ENCODE data around the gene CPEB4.
A peak's percentile ranks its signal among the peaks of the same experiment; 100 is the strongest.

Gene CPEB4

GRCh38 chr5:173887610-173888472, at the start of gene CPEB4:
CPEB4 (plus strand) TSS chr5:173888349; CDS start chr5:173889734, 1,385 bp downstream.
- DNase-seq (ENCODE audit: low read depth in 2 of 2), result peak; percentile 93 to 96

- DNase-seq (ENCODE audit: low read depth in 2 of 2), result no peak
These were observed 48.9 kb upstream of the CPEB4 start for GRCh38 chr5:173839117-173839713.

GRCh38 chr5:173840111-173840983, 47.8 kb upstream of the CPEB4 start:
- no peak for DNase-seq (ENCODE audit: low read depth in 2 of 2)

DNA sequence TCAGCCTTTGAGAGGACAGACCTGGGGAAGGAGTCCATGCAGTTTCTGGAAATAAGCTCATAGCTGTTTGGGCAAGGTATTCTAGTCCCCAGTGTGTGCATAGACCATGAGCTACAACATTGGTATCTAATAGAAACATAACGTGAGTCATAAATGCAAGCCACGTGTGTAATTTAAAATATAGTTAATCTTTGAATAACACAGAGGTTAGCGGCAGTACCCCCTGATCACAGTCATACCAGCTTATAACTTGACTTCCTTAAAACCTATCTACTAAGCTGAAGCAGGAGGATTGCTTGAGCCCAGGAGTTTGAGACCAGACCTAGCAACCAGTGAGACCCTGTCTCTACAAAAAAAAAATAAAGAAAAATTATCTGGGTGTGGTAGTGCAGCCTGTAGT, 46.4 kb upstream of the CPEB4 start:
- DNase-seq (ENCODE audit: low read depth in 2 of 2), result no peak

GRCh38 chr5:173843794-173844193, 44.4 kb upstream of the CPEB4 start:
- DNase-seq (ENCODE audit: low read depth in 2 of 2), result no peak

DNA sequence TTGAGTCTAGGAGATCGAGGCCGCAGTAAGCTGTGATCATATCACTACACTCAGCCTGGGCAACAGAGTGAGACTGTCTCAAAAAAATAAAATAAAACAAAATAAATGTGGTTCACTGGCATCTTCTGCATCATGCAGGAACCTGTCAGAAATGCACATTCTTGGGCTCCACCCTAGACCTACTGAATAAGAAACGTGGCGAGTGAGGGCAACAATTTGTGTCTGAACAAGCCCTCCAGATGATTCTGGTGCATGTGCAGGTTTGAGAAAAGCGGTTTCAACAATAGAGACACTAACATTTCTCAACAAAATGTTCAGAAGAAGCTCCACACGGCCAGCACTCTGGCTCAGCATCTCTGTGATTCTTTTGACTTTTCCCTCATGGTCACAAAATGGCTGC, 42.8 kb upstream of the CPEB4 start:
- no peak for DNase-seq (ENCODE audit: low read depth in 2 of 2)

GRCh38 chr5:173846929-173847501, 41.1 kb upstream of the CPEB4 start:
- DNase-seq (ENCODE audit: low read depth in 2 of 2), result no peak

DNA sequence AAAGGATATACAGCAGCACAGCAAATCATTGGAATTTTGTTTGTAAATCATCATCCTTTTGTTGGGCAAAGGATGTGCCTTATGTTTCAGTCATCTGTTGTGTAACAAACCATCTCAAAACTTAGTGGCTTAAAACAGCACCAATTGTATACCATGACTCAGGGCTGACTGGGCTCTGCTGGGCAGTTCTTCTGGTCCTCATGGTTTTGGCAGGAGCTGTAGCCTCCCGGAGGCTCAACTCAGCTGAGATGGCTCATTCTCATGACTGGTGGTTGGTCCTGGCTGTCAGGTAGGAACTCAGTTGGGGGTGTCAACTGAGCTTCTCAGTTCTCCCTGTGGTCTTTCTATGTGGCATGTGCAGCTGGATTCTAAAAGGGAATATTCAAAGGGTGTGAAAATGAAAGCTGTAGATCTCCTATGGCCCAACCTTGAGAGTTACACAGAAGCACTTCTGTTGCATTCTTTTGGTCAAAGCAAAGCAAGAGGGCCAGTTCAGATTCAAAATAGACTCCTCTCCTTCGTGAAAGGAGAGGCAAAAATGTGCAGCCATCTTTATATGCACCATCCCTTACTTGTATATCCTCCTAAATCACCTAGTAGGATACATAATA, 39.1 kb upstream of the CPEB4 start:
- DNase-seq (ENCODE audit: low read depth in 2 of 2), result no peak

GRCh38 chr5:173849908-173850307, 38.2 kb upstream of the CPEB4 start:
- DNase-seq (ENCODE audit: low read depth in 2 of 2), result no peak

DNA sequence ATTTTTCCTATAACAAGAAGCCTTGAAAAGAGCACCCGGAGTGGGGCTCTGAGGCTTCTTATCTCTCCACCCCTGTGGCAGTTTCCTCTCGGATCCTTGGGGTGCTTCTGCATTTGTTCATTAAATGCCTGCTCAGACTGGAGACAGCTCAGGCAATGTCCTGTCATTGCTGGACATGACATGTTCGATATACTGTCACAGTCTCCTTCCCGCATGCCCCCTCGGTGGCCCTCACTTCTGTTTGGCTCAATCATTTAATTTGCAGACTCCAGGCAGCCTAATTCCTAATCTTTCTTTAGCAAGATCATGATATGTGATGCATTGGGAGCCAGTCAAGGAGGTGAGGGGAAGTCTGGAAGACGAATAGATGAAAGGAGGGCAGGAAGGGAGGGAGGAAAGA, 37.5 kb upstream of the CPEB4 start:
- DNase-seq (ENCODE audit: low read depth in 2 of 2), result no peak

DNA sequence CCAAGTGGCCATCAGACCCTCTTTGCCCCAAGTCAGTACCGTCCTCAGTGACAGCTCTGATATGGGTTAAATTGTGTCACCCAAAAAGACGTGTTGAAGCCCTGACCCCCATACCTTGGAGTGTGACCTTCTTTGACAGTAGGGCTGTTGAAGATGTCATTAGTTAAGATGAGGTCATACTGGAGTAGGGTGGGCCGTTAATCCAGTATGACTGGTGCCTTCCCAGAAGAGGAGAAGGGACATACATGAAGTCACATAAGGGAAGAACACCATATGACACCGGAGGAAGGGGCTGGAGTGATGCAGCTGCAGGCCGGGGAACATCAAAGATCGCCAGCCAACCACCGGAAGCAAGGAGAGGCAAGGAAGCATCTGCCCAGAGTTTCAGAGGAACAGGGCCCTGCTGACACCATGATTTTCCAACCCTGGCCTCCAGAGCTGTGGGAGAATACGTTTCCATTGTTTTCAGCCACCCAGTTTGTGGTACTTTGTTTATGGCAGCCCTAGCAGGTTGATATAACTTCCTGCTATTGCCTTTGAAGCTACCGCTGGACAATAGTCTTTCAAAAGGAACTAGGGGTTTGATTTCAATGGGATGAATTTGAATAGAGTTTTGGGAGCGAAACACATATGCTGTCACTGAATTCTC, 36.4 kb upstream of the CPEB4 start:
- DNase-seq (ENCODE audit: low read depth in 2 of 2), result no peak

DNA sequence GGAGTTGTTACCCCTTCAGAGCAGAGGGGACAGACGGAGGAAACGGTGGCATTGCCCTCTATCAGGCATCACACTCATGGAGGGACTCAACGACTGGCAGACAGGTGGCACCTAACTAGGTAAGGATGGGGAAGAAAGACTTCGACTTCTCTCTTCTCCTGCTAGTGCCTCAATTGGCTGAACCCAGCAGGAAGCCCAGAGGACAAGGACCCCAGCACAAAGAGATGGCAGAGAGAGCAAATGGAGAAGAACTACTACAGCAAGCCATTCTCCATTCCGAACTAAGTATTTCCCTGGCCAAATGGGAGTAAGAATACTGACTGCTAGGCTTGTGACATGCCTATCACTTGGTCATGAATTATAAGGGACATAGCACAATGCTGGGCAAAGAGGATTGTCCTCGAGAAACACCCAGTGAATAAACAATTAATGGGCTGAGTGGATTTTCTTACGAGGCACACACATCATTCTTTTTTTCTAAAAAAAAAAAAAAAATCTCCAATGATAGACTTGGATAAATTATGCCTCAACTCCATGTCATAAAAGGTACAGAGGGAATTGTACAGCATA, 35.3 kb upstream of the CPEB4 start:
- DNase-seq (ENCODE audit: low read depth in 2 of 2), result no peak

DNA sequence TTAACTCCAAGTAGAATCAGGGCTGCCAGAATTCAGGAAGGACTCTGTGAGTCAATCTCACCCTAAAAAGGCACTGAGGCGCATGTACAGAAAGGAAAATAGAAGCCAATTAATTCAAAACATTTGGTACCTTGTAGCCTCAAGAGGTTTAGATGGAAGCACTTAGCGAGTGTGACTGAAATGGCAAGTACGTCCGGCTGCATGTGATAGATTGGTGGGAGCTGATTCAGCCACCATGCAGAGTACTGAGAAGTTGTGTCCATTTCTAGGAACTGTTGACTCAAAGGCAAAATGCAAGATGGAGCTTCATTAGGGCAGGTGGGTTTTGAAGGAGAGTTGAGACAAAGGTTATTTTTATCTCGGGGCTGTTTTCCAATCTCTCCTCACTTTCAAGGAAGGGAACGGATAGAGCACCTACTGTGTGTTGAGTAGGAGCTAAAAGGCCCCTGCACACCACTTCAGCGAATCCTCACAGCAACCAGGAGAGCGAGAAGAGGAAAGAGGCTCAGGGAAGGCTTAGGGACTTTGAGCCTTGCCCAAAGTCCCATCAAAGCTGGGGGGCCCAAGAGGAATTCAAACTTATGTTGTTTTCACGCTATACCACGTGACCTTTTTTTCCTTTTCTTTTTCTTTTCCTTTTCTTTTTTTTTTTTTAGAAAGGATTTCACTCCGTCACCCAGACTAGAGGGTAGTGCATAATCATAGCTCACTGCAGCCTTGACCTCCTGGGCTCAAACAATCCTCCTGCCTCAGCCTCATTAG, 34.6 kb upstream of the CPEB4 start:
- DNase-seq (ENCODE audit: low read depth in 2 of 2), result no peak

- no peak for DNase-seq (ENCODE audit: low read depth in 2 of 2)
These were observed 32.8 kb upstream of the CPEB4 start for GRCh38 chr5:173855162-173855994.

DNA sequence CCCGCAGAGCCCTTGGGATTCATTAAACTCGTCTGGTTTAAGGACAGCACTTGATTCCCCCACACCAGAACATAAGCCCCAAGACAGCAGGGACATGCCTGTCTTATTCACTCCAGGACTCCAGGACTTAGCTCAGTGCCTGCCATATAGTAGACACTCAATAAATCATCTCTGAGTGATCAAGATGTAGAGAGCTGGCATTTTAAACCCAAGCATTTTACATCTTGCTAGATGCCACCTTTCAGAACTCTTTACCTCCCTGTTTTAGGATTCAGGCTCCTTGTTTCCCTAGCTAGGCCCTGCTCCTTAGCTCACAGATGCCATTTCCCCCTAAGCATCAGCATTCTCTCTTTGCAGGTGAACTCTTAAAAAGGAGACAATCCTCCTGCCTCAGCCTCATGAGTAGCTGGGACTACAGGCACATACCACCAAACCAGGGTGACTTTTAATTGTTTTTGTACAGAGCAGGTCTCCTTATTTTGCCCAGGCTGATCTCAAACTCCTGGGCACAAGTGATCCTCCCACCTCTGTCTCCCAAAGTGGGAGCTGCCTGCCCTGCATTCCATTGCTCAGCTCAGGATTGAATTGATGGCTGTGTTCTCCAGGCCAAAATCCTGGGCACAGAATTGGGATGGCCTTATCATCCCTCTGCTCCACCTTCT, 32.0 kb upstream of the CPEB4 start:
- DNase-seq (ENCODE audit: low read depth in 2 of 2), result no peak

DNA sequence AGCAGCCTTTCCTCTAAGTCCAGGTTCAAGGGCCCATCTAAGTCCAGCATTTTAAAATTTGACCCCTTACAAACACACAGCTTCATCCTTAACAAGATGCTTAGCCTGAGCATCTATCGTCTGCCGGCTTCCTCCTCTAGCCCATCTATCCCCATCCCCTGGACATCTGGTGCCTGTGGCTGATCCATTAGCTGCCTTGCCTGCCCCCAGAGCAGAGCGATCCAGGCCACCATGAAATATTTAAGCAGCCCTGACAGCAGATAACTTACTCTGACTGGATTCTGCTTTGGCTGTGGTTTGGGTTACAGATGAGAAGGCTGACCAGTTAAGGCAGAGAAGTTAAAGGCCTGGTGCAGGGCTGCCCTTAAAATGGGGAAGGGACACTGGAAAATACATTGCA, 30.9 kb upstream of the CPEB4 start:
- no peak for DNase-seq (ENCODE audit: low read depth in 2 of 2)

DNA sequence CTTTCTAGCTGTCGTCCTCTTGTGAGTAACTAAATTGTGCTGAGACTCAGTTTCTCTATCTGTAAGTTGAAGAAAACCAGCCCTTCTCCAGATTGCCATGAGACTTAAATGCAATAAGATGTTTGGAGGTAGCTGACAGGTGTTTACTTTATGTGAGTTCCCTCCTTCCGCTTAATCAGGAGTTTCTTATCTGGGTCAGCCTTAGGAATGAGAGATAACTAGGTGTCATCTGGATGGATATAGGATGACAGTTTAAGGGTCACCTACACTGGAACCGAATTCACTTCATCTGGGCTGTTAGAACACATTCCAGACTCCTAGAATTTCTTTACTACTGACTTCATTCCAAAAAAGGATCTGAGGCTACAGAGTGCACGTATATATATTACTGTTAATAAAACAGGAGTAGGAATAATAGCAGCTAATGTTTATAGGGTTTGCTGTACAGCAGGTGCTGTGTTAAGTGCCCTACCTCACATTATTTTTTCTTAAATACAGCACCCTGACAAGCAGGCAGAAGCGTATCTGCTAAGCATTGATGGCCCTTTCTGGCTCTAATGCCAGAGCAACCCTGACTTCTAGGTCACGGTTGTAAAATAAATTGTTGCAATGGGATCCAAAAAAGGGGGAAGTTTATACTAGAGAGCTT, 30.0 kb upstream of the CPEB4 start:
- DNase-seq (ENCODE audit: low read depth in 2 of 2), result no peak

Data from stimulated activated CD8-positive, alpha-beta memory T cell treated with anti-CD3 and anti-CD28 coated beads, Interleukin-2, amount 100 ng/mL, for 1 hour (primary cell).